PFSK-1 (cell line): Measurements from ENCODE around the gene MBNL2.

Source experiments
- FOXP2 ChIP-seq: optimal IDR thresholded peaks from 2 replicates; pipeline ENCODE3; 2011; ENCODE audit warnings: borderline replicate concordance, control low read depth, inconsistent platforms; ENCODE audit not compliant: insufficient read depth; ENCODE audit errors: extremely low read length, extremely low read depth
- POLR2AphosphoS5 ChIP-seq: IDR thresholded peaks from 2 replicates; pipeline ENCODE4 v1.6.1; 2012; ENCODE audit warnings: low read depth, mild to moderate bottlenecking, control low read depth, low read length, moderate library complexity
- SIN3A ChIP-seq: IDR thresholded peaks from 2 replicates; pipeline ENCODE4 v1.6.1; 2012; ENCODE audit warnings: mild to moderate bottlenecking, low read length, moderate library complexity, borderline replicate concordance; ENCODE audit not compliant: insufficient read depth
- TAF1 ChIP-seq: IDR thresholded peaks from 2 replicates; pipeline ENCODE4 v1.6.1; 2012; ENCODE audit warnings: low read length, control low read depth, borderline replicate concordance; ENCODE audit not compliant: insufficient read depth
- TF ChIP-seq, protein P1 (sequence below), 2 experiments: IDR thresholded peaks; 2 replicates each; pipeline versions ENCODE4 v1.6.1 to v1.8.0; 2011 to 2012; ENCODE audit warnings: low read depth in 2 of 2, low read length in 2 of 2, control low read depth in 1 of 2, inconsistent platforms in 1 of 2, mild to moderate bottlenecking in 1 of 2, moderate library complexity in 1 of 2; ENCODE audit not compliant: insufficient read depth in 1 of 2

Gene MBNL2

DNA sequence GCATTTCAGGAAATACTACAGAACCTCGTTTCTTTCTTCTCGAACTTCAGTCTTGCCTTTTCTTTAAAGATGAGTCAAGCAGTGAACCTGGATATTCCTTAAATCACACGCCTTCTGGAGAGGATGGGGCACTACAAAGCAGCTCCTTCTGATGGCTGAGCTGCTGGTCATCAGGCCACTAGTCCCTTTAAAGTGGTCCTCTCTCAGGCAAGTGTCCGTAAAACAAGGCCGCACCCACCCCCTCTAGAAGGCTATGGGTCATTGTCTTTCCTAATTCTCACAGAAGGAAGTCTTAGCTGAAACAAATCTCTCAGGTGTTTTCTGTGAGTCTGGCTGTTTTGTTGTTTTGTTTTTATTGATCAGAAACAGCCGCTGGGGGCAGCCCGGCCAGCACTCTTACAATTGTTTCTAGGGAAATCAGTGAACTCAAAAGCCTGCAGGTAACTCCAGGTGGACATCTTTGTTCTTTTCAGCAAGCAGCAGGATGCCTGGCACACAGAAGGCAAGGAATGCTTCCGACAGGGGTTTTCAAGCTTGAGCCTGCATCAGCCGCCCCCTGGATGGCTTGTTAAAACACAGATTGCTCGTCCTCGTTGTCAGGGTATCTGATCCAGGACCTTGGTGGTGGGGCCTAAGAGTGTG lies 45.4 kb downstream of the MBNL2 start:
- TF ChIP-seq, protein P1, sequence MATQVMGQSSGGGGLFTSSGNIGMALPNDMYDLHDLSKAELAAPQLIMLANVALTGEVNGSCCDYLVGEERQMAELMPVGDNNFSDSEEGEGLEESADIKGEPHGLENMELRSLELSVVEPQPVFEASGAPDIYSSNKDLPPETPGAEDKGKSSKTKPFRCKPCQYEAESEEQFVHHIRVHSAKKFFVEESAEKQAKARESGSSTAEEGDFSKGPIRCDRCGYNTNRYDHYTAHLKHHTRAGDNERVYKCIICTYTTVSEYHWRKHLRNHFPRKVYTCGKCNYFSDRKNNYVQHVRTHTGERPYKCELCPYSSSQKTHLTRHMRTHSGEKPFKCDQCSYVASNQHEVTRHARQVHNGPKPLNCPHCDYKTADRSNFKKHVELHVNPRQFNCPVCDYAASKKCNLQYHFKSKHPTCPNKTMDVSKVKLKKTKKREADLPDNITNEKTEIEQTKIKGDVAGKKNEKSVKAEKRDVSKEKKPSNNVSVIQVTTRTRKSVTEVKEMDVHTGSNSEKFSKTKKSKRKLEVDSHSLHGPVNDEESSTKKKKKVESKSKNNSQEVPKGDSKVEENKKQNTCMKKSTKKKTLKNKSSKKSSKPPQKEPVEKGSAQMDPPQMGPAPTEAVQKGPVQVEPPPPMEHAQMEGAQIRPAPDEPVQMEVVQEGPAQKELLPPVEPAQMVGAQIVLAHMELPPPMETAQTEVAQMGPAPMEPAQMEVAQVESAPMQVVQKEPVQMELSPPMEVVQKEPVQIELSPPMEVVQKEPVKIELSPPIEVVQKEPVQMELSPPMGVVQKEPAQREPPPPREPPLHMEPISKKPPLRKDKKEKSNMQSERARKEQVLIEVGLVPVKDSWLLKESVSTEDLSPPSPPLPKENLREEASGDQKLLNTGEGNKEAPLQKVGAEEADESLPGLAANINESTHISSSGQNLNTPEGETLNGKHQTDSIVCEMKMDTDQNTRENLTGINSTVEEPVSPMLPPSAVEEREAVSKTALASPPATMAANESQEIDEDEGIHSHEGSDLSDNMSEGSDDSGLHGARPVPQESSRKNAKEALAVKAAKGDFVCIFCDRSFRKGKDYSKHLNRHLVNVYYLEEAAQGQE (IDR thresholded peaks at IDR 0.05; ENCODE audit: insufficient read depth in 1 of 2, low read depth in 2 of 2, low read length in 2 of 2): no peak
- no peak for TF ChIP-seq TAF1
- no peak for TF ChIP-seq FOXP2
- no peak for TF ChIP-seq POLR2AphosphoS5
- TF ChIP-seq SIN3A: no peak

DNA sequence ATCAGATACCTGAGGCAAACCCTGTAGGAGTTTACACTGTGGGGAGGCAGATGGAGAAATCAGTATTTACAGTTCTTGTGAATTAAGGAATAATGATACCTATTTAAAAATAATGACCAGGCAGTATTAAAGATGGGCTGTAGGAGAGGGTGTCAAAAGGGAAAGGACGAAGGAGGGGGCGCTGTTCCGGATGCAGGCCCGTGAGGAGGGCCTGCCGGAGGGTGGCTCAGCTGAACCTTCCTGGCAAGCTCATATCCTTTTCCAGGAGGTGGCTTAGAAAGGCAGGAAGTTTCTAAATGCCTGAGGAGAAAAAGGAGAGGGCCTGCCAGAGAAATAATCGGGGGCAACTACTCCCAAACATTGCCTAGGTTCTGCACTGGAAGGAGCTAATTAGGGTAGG lies 46.6 kb downstream of the MBNL2 start:
- TF ChIP-seq POLR2AphosphoS5 (no peak), FOXP2 (no peak), TAF1 (no peak), SIN3A (no peak)
- TF ChIP-seq, protein P1 (IDR thresholded peaks at IDR 0.05; ENCODE audit: insufficient read depth in 1 of 2, low read depth in 2 of 2, low read length in 2 of 2): no peak

DNA sequence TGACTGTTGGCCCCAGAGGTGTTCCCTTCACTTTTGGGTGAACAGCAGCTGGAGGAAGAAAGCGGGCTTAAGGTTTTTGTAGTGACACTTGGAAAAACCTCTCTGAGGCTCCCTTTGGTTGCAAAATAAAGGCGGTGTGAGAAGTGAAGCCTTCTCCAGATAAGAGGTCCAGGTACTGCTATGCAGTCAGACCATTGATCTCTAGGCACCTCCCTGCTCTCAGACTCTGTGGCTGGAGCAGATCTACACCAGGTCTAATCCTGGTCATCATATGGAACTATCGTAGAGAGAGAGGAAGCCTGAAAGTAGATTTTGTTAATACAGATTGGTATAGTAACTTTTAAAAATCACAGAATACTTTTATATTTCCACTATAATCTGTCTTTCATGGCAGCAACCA lies 47.5 kb downstream of the MBNL2 start:
- TF ChIP-seq FOXP2 (no peak), TAF1 (no peak), POLR2AphosphoS5 (no peak), SIN3A (no peak)
- TF ChIP-seq, protein P1 (IDR thresholded peaks at IDR 0.05; ENCODE audit: insufficient read depth in 1 of 2, low read depth in 2 of 2, low read length in 2 of 2): no peak

DNA sequence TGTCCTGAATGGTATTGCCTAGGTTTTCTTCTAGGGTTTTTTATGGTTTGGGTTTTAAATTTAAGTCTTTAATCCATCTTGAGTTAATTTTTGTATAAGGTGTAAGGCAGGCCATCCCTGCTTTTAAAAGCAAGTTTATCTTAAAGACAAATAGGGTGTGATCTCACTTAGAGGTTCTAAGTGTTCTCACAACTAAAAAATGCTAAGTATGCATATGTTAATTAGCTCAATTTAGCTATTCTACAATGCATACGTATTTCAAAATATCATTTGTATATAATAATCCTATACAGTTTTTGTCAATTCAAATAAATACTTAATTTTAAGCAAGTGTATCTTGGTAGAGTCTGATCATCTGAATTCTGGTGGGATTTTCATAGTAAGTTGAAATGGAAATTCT lies 50.4 kb downstream of the MBNL2 start:
- TF ChIP-seq SIN3A (no peak), TAF1 (no peak), FOXP2 (no peak), POLR2AphosphoS5 (no peak)
- TF ChIP-seq, protein P1 (IDR thresholded peaks at IDR 0.05; ENCODE audit: insufficient read depth in 1 of 2, low read depth in 2 of 2, low read length in 2 of 2): no peak
